Ammon's horn (tissue), 1 donor: ENCODE measurements around the gene OR4K15.
"Not testable (repeated sequence)": the region's sequence is repeated elsewhere in the genome, so short reads cannot be mapped to it uniquely, and the experiment has no call there.

Source experiments
- DNase-seq: peaks from one replicate; pipeline ENCODE4 v3.0.0-alpha.2; 2016; ENCODE audit warnings: low spot score

OR4K15 gene

DNA sequence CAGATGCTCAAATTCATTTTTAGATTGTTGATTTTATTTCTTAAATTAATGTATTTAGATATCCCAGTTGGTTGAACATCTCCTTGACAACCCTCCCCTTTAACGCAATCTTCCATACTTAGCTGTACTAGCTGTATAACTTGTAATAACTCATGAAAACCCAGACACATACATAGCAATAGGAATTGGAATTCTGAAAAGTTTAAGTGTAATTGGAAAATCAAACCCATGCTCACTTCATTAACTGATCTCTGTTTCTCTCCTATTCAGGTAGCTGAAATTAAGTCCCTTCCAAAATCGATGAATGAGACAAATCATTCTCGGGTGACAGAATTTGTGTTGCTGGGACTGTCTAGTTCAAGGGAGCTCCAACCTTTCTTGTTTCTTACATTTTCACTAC, at the start of gene OR4K15:
TSS of gene OR4K15 (plus strand) at position 301 of the 400 bp plus-strand sequence. CDS start at position 301, 0 bp downstream.
- DNase-seq = no peak

DNA sequence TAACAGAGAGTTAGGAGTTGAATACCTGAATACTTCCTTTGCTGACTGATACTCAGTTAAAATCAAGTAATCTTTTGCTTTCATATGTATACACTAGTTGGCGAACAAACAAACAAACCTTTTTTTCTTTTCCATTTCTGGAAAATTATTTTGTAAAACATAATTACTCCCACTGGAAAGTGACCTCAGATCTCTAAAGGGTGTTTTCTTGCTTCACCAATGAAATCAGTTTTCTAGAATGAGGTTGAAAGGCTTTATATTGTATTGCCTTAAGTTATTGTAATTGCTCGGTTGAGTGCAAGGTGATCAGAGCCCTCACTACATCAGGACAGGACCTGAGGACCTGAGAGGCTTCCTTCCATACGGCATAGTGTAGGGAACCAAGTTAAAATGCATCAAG, 44.8 kb upstream of the OR4K15 start, which contains the start of gene OR4K1:
TSS of gene OR4K1 (plus strand) at position 301 of the 400 bp plus-strand sequence. CDS start 4,750 bp downstream, outside the sequence.
- DNase-seq = no peak

- no peak for DNase-seq
Measured at GRCh38 chr14:19941668-19942067, 33.7 kb upstream of the OR4K15 start.

DNA sequence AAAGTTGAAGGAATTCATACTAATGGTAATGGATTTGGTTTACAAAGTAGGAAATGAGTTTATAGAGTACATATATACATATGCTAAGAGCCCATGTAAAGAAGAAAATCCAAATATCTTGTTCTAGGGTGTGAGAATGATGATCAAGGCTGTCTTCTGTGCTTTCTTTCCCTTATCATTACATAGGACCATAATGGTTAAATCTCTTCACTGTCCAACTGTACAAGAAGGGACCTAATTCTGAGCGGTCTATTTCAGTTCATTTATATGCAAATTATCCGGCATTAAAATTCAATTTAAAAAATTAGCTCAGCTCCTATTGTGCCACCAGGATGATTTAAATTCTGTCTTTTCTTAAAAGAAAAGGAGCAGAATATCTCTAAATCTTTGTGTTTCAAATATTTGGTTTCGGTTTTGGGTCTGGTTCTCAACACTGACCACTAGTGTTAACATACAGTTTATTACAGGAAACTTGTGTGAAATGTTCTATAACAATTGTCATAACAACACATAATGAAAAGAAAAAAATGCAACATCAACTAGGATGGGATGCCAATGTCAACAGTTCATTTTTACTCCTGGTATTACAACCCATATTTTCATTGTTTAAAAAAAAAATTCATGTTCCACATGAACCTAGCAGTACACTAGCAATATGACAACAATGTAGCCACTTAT, 27.8 kb upstream of the OR4K15 start:
- no peak for DNase-seq

DNA sequence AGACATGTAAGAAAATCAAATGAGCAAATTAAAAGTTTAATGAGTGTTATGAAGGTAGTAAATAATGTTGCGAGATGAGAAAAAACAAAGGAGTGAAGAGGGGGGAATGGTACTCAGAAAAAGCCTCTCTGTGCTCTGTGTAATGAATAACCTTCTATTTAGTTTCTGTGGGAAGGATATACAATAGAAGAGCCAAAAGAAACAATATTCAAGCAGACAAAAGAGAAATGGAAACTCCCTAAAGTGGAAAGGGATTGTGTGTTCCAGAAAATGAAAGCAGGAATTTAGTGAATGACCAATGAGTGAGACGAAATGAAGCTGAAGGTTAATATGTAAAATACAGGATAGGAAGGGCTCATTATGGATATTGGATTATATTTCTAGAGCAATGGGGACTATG, 26.2 kb upstream of the OR4K15 start:
- DNase-seq = no peak

- DNase-seq = not testable (repeated sequence)
Measured at GRCh38 chr14:19969735-19970134, 5.7 kb upstream of the OR4K15 start.

DNA sequence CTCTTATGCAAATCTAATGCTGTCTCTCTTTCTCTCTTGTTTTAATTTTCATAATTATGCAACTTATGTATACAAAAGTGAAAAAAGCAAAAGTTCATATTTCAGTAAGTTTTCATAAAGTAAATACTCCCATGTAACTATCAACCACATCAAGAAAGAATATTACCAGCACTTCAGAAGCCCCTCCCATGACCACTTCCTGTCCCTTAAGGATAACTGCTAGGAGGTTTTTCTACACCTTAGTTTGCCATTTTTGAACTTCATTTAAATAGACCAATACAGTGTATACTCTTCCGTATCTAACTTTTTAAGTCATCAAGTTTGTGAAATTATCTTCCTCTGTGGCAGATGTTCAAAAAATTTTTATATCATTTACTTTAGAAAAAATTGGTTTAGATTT, 547 bp upstream of the OR4K15 start:
- no peak for DNase-seq

- DNase-seq = no peak
Measured at GRCh38 chr14:19993438-19993837, 18.0 kb downstream of the OR4K15 start.

DNA sequence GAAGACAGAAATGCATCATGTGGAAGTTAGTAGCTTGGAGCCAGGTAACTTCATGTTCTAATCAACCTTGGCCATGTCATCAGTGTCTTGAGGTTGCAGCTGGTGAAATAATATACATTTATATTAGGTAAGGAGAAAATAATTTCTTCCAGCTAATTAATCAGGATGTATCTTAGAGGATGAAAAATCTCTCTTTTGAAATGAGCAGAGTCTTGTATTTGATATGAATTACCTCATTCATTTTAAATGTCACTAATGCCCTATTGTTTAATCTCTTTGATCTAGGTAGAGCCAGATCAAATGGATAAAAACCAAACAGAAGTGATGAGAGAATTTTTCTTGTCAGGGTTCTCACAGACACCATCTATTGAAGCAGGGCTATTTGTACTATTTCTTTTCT, 26.5 kb downstream of the OR4K15 start, which contains the start of gene OR4Q2:
TSS of gene OR4Q2 (plus strand) at position 301 of the 400 bp plus-strand sequence.
- no peak for DNase-seq

DNA sequence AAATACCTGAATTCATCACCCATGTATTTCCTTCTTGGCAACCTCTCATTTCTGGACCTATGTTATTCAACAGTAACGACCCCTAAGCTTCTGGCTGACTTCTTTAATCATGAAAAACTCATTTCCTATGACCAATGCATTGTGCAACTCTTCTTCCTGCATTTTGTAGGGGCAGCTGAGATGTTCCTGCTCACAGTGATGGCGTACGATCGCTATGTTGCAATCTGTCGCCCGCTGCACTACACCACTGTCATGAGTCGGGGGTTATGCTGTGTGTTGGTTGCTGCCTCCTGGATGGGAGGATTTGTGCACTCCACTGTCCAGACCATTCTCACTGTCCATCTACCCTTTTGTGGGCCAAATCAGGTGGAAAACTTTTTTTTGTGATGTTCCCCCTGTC, 26.9 kb downstream of the OR4K15 start:
- DNase-seq = no peak

GRCh38 chr14:20008156-20008555, 32.8 kb downstream of the OR4K15 start:
- DNase-seq = no peak

GRCh38 chr14:20019257-20019865, 44.0 kb downstream of the OR4K15 start, which contains the start of gene OR4K14:
Gene OR4K14, minus strand, starts transcription at chr14:20019307. Its CDS starts 4,114 bp downstream, at chr14:20015193.
- no peak for DNase-seq
